ENCODE measurements around the gene EP400. TPM values are rescaled to one million over a fixed set of nuclear protein-coding genes. Genes with fewer than 3 reads are reported as not detected.
"Not testable (repeated sequence)": the region's sequence is repeated elsewhere in the genome, so short reads cannot be mapped to it uniquely, and the experiment has no call there.

Gene EP400
- total RNA-seq, 1 experiment from 2014 or later: 6.7 TPM

DNA sequence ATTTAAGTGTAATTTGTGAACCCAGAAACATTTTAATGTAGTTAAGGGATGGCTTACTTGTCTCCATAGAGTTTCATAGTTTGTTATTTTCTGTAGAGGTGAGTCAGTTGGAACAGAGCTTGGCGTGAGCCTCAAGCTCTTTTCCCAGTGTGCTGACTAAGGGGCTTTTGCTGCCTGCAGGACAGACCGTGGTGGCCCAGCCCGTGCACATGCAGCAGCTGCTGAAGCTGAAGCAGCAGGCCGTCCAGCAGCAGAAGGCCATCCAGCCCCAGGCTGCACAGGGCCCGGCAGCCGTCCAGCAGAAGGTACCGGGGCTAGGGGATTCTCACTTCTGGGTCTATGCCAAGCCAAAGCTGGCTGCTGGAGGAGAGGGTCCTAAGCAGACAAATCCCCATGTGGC is 117.4 kb downstream of the EP400 start:
- no peak for DNase-seq (ENCODE audit: low spot score)

DNA sequence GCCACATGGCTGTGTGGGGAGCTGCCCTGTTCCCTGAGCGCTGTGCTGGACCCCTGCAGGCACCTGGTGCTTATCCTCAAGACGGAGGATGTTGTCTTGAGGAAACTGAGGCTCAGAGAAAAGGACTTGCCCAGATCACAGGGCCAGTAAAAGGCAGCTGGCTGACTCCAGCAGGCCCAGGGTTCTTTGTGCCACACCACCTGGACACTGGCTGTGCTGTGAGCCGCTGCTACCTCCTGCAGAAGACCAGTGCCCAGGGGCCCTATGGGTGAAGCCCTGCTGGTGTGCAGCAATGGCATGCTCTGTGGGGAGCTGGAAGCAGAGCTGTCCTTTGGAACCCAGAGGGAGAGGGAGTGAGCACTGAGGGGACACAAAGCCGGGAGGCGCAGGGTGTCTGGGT is 118.5 kb downstream of the EP400 start:
- no peak for DNase-seq (ENCODE audit: low spot score)

DNA sequence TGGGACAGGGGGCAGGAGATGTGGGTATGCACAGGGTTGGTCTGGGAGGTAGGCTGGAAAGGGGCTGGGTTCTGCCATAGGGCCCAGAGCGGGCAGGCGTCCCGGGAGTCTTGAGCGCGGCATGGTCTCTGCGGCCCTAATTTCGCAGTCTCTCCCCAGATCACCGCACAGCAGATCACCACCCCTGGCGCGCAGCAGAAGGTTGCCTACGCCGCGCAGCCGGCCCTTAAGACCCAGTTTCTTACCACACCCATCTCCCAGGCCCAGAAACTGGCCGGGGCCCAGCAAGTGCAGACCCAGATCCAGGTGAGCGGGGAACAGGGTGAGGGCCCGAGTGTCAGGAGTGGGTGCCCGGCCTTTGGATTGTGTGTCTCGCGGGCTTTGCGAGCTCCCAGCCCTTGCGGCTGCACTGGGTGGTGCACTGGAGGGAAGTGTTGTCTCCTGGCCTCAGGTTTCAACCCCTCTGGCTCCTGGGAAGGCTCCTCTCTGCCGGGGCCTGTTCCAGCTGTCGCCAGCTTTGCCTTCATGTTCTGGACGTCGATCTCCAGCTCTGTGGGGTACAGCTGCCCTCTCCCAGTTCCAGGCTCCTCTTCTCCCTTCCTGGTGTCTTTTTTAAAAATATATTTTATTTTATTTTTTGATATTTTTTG is 119.7 kb downstream of the EP400 start:
- DNase-seq (ENCODE audit: low spot score): no peak

DNA sequence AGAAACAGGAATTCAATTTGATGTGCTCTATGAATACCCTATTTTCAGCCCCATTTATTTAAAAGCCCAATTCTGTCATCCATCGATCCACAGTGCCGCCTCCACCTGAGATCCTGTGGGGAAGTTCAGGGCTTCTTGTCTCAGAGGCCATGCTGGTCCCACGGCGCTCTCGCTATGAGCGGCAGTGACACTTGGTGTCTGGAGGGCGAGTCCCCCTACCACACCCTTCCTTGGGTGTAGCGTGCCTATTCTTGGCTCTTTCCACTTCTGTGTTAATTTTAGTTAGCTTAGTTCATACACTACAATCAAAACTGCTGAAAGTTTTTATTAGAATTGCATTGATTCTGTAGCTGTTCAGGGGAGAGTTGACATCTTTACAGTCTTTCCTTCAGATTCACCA is 120.6 kb downstream of the EP400 start:
- DNase-seq (ENCODE audit: low spot score): no peak

DNA sequence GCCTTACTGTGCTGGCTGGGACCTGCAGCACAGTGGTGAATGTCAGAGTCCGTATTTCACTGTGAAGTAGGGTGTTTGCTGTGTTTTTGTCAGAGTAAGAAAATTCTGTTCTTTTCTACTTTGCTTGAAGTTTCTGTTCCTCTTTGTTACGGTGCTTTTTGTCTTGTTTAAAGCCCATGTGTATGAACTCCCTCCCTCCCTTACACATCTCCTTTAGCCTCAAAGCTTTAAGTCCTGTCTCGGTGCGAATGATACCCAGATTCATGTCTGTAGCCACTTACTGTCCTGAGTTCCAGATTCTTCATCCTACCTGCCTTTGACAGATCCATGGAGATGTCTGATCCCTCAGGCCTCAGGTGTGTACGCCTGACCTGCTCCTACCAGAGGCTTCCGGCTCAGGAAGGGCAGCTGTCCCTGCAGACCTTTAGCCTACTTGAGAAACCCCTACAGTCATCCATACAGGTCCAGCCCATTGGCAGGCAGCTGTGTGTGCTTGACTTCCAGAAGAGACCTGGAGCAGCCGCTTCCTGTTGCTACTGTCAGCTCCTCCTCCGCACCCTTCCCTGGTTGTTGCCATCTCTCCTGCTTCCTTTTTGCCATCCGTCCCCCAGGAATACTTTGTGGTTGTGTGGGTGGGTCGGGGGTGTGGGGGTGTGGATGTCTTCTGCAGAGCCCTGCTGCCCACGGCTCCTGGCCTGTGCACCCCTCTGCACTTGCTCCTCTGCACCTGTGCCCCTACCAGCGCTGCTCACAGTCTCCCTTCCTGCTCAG is 121.5 kb downstream of the EP400 start:
- DNase-seq (ENCODE audit: low spot score): no peak

- no peak for DNase-seq (ENCODE audit: low spot score)
Measured at GRCh38 chr12:132071830-132072384, 122.2 kb downstream of the EP400 start.

DNA sequence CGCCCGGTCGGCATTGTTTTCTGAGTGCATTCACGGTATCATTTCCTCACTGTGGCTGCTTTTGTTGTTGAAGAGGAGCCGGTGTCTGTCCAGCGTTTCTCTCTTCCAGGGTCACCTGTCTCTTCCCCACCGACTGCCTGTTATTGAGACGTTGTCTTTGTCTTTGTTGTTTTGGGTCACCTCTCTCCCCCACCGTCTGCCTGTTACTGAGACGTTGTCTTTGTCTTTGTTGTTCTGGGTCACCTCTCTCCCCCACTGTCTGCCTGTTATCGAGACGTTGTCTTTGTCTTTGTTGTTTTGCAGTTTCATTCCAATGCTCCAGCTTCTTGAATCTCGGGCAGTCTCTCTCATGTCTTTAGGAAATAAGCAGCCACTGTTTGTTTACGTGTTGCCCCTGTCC is 124.5 kb downstream of the EP400 start:
- DNase-seq (ENCODE audit: low spot score): no peak

GRCh38 chr12:132075026-132075713 is 125.4 kb downstream of the EP400 start:
- DNase-seq (ENCODE audit: low spot score): no peak

DNA sequence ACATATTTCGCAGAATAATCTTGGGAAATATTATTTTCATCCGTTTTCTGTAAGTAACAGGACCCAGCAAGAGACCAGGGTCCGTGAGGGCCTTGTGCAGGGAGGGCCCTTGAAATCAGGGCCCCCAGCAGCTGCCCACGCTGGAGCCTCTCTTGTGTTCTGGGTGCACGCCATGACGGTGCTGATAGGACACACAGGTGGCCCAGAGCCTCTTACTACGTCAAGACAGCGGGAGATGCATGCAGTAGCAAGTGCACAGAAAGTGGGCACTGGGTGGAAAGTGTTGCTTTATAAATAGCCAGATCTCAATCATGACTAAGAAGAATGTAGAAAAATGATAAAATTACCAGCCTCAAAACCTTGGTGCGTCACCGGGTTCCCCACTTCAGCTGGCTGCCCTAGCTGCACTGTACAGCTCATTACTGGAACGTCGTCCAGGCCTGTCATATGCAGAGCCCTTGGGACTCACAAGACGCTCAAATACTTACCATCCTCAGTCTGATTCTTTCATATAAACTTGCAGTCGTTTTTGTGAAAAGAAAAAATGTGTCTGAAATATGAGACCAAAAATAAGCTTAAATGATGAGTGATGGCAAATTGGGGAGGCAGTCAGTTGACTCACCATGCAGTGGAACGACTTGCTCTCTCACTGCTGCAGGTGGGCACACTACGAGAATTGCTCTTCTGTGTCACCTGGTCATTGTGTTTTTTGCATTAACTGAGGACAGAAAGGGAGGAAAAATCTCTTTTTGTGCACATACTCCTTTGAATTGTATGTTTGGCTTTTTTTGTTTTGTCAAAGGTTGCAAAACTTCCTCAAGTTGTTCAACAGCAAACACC is 126.2 kb downstream of the EP400 start:
- DNase-seq (ENCODE audit: low spot score): no peak

DNA sequence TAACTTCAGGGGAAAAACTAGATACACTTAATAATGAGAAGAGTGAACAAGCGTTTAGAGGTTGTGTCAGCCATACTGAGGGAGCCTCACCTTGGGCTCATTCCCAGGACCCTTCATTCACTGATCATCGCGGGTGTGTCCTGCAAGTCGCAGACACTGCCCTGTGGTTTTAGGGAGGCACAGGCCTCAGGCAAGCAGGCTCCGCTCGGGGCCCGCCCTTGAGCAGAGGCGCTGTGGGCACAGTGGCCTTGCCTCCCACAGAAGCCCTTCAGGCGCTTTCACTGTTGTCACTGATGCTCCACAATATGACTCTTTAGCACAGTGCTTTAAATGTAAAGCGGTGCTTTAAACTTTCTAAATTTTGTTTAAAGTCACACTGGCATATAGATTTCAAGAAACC is 127.0 kb downstream of the EP400 start:
- DNase-seq (ENCODE audit: low spot score): no peak

DNA sequence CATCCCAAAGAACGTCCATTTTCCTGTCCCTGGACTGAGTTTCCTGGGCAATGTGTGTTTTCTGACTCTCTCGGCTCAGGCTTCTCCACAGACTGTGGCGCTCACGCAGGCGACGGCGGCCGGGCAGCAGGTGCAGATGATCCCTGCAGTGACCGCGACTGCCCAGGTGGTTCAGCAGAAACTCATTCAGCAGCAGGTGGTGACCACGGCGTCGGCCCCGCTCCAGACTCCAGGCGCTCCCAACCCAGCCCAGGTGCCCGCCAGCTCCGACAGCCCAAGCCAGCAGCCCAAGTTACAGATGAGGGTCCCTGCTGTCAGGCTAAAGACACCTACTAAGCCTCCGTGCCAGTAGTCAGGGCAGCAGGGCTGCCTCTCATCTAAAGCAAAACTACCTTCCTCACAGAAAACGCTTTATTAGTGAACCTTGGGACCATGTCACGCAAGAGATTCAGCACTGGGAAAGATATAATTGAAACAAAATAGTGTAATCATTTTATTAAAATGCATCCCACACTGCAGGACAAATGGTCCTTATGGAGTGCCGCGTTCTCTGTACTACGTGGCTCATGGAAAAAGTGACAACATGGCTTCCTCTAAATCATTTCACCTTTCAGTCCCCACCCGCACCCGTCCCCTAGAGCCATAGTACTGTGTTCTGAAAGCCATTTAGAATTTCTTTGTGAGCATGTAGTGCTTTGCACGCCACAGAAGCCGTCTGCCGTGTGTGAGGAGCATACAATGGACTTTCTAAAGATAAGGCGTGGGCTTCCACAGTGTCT is 127.8 kb downstream of the EP400 start:
- no peak for DNase-seq (ENCODE audit: low spot score)

DNA sequence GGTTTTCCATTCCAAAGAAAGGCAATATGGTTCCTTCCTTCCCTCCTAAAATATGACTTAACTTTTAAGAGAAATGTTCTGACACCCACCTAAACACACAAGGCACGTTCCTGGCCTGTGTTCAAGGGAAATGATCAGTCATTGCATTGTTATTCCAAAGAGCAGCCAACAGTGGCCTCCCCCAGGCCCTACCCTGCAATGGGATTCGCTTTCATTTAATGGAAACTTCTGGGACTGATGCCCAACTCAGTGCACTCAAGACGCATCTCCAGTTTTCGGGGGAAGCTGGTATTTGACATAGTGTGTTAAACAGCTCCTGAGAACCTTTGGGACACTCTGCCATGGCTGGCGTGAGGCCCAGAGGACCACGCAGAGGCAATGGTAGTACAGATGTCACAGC is 128.4 kb downstream of the EP400 start:
- no peak for DNase-seq (ENCODE audit: low spot score)

- DNase-seq (ENCODE audit: low spot score): no peak
Measured at GRCh38 chr12:132079200-132079599, 129.5 kb downstream of the EP400 start.

- no peak for DNase-seq (ENCODE audit: low spot score)
Measured at GRCh38 chr12:132079695-132080094, 130.0 kb downstream of the EP400 start.

- DNase-seq (ENCODE audit: low spot score): not testable (repeated sequence)
Measured at GRCh38 chr12:132080515-132080914, 130.8 kb downstream of the EP400 start.

DNA sequence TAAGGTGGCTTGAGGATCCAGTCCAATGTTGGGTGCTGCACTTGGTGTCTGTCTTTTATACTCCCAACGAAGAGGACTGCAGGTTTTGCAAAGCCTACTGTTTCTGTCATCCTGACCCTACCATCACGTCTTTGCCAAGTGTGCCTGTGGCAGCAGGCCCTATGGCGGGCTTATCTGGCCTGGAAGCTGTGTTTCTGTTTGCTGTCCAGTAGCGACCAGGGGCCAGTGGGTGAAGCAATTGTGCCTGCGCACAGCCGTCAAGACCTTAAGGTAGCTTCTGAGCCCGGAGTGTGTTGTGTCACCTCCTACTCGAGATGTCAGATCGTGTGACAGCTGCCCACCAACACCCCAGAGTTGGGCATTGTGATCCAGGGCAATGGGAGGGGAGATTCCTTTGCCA is 131.7 kb downstream of the EP400 start:
- DNase-seq (ENCODE audit: low spot score): no peak

GRCh38 chr12:132083614-132083940 is 133.8 kb downstream of the EP400 start:
- no peak for DNase-seq (ENCODE audit: low spot score)

DNA sequence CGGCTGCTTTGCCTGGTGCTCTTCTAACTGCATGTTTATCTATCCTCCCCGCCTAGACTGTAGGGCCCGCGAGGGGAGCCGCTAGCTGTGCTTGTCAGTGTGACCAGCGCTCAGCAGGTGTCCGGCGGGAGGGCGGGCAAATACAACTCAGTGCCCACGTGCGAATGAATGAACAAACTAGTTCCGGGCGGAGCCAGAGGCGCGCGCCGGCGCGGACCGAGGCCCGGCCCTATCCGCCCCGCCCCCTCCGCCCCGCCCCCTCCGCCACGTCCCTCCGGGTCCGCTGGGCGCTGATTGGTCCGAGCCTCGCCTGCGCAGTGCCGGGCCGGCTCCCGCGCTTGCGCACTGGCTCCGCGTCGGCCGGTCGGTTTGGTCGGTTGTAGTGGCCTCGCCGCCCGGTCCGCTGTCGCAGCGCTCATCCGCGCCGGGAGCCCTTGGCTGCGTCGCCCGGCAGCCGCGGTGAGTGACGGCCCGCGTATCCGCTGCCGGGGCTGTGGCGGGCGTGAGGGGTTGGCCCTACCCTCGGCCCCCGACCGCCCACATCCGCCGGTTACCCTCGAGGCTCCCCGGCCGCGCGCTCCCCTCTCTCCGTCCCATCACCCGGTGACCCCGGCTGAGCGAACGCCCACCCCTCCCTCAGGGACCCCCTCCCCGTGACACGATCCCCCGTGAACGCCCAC is 134.3 kb downstream of the EP400 start:
- peak; percentile 89 for DNase-seq (ENCODE audit: low spot score)

DNA sequence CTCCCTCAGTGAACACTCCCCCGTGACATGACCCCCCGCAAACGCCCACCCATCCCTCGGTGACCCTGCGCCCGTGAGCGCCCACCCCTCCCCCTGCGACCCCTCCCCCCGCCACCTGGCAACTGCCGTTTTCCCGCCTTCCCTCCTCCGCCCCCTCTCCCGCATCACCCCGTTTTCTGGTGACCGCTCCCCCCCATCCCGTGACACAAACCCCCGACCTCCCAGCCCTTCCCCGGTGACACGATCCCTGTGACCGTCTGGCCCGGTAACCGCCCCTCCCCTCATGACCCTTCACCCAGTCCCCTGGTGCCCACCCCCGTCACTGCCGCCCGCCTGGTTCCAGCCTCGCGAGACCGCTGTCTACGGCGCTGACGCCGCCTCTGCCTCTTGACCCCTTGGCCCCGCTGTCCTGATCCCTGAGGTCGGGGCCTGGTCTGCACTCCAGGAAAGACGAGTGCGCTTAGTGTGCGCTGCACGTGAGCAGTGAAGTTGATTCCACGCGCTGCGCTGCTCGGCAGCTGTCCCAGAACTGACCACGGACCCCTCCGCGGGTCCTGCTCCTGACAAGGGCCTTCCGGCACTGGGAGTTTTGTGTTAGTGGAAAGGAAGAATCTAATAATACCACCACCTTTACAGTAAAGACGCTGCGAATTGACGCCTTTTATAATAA is 135.0 kb downstream of the EP400 start:
- DNase-seq (ENCODE audit: low spot score): peak; percentile 30

DNA sequence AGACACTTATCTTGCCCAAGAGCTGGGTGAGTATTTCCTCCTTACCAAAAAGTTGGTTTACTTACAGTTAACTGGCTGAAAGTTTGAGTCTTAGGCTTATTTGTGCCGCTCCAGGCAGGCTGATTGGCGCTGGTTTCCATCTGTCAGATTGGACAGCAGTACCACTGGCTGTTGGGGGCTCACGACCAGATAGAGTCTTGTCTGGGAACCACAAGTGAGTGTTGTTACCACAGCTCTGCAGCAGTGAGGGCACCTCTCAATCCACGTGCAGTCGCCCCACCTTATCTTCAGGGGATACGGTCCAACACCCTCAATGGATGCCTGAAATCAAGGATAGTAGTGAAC is 135.5 kb downstream of the EP400 start:
- no peak for DNase-seq (ENCODE audit: low spot score)
